HepG2 (cell line): ENCODE measurements around the gene ZFPM1. TPM values are rescaled to one million over a fixed set of nuclear protein-coding genes. Genes with fewer than 3 reads are reported as not detected.
A peak's percentile ranks its signal among the peaks of the same experiment; 100 is the strongest.

Experiments
- ADNP ChIP-seq: sonication (generic); formaldehyde crosslinking; IDR thresholded peaks from 2 replicates; pipeline ENCODE4 v1.4.0; 2020; ENCODE audit warnings: missing genetic modification reagents
- BCL6 ChIP-seq: IDR thresholded peaks from 2 replicates; pipeline ENCODE4 v1.6.1; 2016; ENCODE audit warnings: missing genetic modification reagents, missing compliant biosample characterization
- GFI1 ChIP-seq: sonication (generic); formaldehyde crosslinking; IDR thresholded peaks from 2 replicates; pipeline ENCODE4 v1.5.0; 2020; ENCODE audit warnings: missing genetic modification reagents, mild to moderate bottlenecking, borderline replicate concordance
- MBD4 ChIP-seq: IDR thresholded peaks from 2 replicates; pipeline ENCODE4 v1.6.1; 2012; ENCODE audit warnings: low read length, inconsistent platforms, borderline replicate concordance
- NFKB2 ChIP-seq: sonication (generic); formaldehyde crosslinking; IDR thresholded peaks from 2 replicates; pipeline ENCODE4 v1.4.0; 2020; ENCODE audit warnings: missing genetic modification reagents, borderline replicate concordance
- PCBP2 ChIP-seq: fragments of 200-400 bp; formaldehyde crosslinking; optimal IDR thresholded peaks from 2 replicates; pipeline ENCODE3; 2018; ENCODE audit warnings: low read length, low read depth; ENCODE audit not compliant: poor library complexity, severe bottlenecking
- SNAI1 ChIP-seq: sonication (generic); formaldehyde crosslinking; IDR thresholded peaks from 2 replicates; pipeline ENCODE4 v1.5.0; 2020; ENCODE audit warnings: mild to moderate bottlenecking, missing genetic modification reagents, borderline replicate concordance
- SRSF4 ChIP-seq: fragments of 200-400 bp; formaldehyde crosslinking; IDR thresholded peaks from one replicate; pipeline ENCODE4 v1.6.1; 2018; ENCODE audit warnings: mild to moderate bottlenecking, low read depth, low read length, moderate library complexity; ENCODE audit not compliant: poor library complexity, severe bottlenecking
- ZIK1 ChIP-seq: sonication (generic); formaldehyde crosslinking; IDR thresholded peaks from 2 replicates; pipeline ENCODE4 v1.5.0; 2020; ENCODE audit warnings: mild to moderate bottlenecking, low read depth, missing genetic modification reagents, borderline replicate concordance
- ZNF136 ChIP-seq: sonication (generic); formaldehyde crosslinking; IDR thresholded peaks from 2 replicates; pipeline ENCODE4 v1.8.1; 2022; ENCODE audit warnings: low read depth, mild to moderate bottlenecking, moderate library complexity, missing genetic modification reagents
- ZNF317 ChIP-seq: sonication (generic); formaldehyde crosslinking; IDR thresholded peaks from 2 replicates; pipeline ENCODE4 v1.5.0; 2020; ENCODE audit warnings: mild to moderate bottlenecking, missing genetic modification reagents
- ZNF33A ChIP-seq: sonication (generic); formaldehyde crosslinking; IDR thresholded peaks from 2 replicates; pipeline ENCODE4 v1.5.1; 2020; ENCODE audit warnings: missing genetic modification reagents, mild to moderate bottlenecking, moderate library complexity, borderline replicate concordance
- ZNF709 ChIP-seq: sonication (generic); formaldehyde crosslinking; IDR thresholded peaks from 2 replicates; pipeline ENCODE4 v1.5.0; 2020; ENCODE audit warnings: mild to moderate bottlenecking, missing genetic modification reagents
- ZSCAN30 ChIP-seq: sonication (generic); formaldehyde crosslinking; IDR thresholded peaks from 2 replicates; pipeline ENCODE4 v1.5.0; 2020; ENCODE audit warnings: mild to moderate bottlenecking, missing genetic modification reagents
- polyA plus RNA-seq, 8 experiments: library from polyadenylated mRNA; depleted of rRNA in 3 of 8; stranded (reverse) in 7 of 8; unstranded in 1 of 8; fragments of >200 nt; fragmentation: Illumina TruSeq in 4 of 8; extraction: Trizol in 4 of 8; gene quantifications; 2 replicates each; pipeline versions ENCODE4 v1.2.1 to v1.2.3, GENCODE V29; 2011 to 2016; ENCODE audit warnings: low read depth in 4 of 8, missing spikeins in 1 of 8, mixed read lengths in 1 of 8; ENCODE audit not compliant: insufficient read depth in 1 of 8
- total RNA-seq, 5 experiments: library from RNA; depleted of rRNA; stranded (reverse); fragments of >200 nt; fragmentation: Illumina TruSeq; extraction: Trizol; gene quantifications; 2 replicates each; pipeline ENCODE4 v1.2.3, GENCODE V29; 2016; ENCODE audit warnings: low read depth in 1 of 5
- TF ChIP-seq, protein P1 (sequence below): sonication (generic); formaldehyde crosslinking; IDR thresholded peaks from 2 replicates; pipeline ENCODE4 v1.8.0; 2022; ENCODE audit warnings: missing genetic modification reagents, mild to moderate bottlenecking, borderline replicate concordance
- TF ChIP-seq, protein P2 (sequence below): sonication (generic); formaldehyde crosslinking; IDR thresholded peaks from 2 replicates; pipeline ENCODE4 v1.4.0; 2020; ENCODE audit warnings: missing genetic modification reagents, borderline replicate concordance
- TF ChIP-seq, protein P3 (sequence below): sonication (generic); formaldehyde crosslinking; IDR thresholded peaks from 2 replicates; pipeline ENCODE4 v1.5.1; 2020; ENCODE audit warnings: mild to moderate bottlenecking, moderate library complexity, missing genetic modification reagents
- TF ChIP-seq, protein P4 (sequence below): sonication (generic); formaldehyde crosslinking; IDR thresholded peaks from 2 replicates; pipeline ENCODE4 v1.4.0; 2020; ENCODE audit warnings: missing genetic modification reagents, borderline replicate concordance

ZFPM1 gene
- total and polyA plus RNA-seq, 2 of the 13 experiments (the other 11 are each of a cell fraction or from before 2014, with no cell fraction given): 1.3 to 3.8 TPM

GRCh38 chr16:88561485-88562359 is 108.6 kb downstream of the ZFPM1 start (continued):
- TF ChIP-seq, protein P1, sequence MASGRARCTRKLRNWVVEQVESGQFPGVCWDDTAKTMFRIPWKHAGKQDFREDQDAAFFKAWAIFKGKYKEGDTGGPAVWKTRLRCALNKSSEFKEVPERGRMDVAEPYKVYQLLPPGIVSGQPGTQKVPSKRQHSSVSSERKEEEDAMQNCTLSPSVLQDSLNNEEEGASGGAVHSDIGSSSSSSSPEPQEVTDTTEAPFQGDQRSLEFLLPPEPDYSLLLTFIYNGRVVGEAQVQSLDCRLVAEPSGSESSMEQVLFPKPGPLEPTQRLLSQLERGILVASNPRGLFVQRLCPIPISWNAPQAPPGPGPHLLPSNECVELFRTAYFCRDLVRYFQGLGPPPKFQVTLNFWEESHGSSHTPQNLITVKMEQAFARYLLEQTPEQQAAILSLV (CRISPR knock-in tag): 0 out of 2 replicates have a peak, but pooled peaks have one; percentile 48
- TF ChIP-seq, protein P2, sequence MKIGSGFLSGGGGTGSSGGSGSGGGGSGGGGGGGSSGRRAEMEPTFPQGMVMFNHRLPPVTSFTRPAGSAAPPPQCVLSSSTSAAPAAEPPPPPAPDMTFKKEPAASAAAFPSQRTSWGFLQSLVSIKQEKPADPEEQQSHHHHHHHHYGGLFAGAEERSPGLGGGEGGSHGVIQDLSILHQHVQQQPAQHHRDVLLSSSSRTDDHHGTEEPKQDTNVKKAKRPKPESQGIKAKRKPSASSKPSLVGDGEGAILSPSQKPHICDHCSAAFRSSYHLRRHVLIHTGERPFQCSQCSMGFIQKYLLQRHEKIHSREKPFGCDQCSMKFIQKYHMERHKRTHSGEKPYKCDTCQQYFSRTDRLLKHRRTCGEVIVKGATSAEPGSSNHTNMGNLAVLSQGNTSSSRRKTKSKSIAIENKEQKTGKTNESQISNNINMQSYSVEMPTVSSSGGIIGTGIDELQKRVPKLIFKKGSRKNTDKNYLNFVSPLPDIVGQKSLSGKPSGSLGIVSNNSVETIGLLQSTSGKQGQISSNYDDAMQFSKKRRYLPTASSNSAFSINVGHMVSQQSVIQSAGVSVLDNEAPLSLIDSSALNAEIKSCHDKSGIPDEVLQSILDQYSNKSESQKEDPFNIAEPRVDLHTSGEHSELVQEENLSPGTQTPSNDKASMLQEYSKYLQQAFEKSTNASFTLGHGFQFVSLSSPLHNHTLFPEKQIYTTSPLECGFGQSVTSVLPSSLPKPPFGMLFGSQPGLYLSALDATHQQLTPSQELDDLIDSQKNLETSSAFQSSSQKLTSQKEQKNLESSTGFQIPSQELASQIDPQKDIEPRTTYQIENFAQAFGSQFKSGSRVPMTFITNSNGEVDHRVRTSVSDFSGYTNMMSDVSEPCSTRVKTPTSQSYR (CRISPR knock-in tag): peak; percentile 86
- no peak for TF ChIP-seq ZSCAN30 (CRISPR knock-in tag)
- TF ChIP-seq, protein P3, sequence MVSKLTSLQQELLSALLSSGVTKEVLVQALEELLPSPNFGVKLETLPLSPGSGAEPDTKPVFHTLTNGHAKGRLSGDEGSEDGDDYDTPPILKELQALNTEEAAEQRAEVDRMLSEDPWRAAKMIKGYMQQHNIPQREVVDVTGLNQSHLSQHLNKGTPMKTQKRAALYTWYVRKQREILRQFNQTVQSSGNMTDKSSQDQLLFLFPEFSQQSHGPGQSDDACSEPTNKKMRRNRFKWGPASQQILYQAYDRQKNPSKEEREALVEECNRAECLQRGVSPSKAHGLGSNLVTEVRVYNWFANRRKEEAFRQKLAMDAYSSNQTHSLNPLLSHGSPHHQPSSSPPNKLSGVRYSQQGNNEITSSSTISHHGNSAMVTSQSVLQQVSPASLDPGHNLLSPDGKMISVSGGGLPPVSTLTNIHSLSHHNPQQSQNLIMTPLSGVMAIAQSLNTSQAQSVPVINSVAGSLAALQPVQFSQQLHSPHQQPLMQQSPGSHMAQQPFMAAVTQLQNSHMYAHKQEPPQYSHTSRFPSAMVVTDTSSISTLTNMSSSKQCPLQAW (CRISPR knock-in tag): no peak
- no peak for TF ChIP-seq SRSF4
- TF ChIP-seq ZNF136 (CRISPR knock-in tag): no peak
- TF ChIP-seq SNAI1 (CRISPR knock-in tag): no peak
- TF ChIP-seq NFKB2: no peak
- no peak for TF ChIP-seq ZIK1 (CRISPR knock-in tag)
- TF ChIP-seq ZNF33A: no peak
- TF ChIP-seq PCBP2: no peak
- 0 out of 2 replicates have a peak, but pooled peaks have one; percentile 51 for TF ChIP-seq ZNF709 (CRISPR knock-in tag)
- no peak for TF ChIP-seq BCL6
- TF ChIP-seq ADNP: no peak
- TF ChIP-seq ZNF317 (CRISPR knock-in tag): 0 out of 2 replicates have a peak, but pooled peaks have one; percentile 46
- TF ChIP-seq, protein P4, sequence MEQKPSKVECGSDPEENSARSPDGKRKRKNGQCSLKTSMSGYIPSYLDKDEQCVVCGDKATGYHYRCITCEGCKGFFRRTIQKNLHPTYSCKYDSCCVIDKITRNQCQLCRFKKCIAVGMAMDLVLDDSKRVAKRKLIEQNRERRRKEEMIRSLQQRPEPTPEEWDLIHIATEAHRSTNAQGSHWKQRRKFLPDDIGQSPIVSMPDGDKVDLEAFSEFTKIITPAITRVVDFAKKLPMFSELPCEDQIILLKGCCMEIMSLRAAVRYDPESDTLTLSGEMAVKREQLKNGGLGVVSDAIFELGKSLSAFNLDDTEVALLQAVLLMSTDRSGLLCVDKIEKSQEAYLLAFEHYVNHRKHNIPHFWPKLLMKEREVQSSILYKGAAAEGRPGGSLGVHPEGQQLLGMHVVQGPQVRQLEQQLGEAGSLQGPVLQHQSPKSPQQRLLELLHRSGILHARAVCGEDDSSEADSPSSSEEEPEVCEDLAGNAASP (CRISPR knock-in tag): 0 out of 2 replicates have a peak, but pooled peaks have one; percentile 26
- TF ChIP-seq GFI1 (CRISPR knock-in tag): no peak
- TF ChIP-seq MBD4: no peak
